Fibroblast of pulmonary artery (primary cell): Measurements from ENCODE around the gene GPR137B.
A peak's percentile ranks its signal among the peaks of the same experiment; 100 is the strongest.

Experiments used
- DNase-seq: peaks from one replicate; pipeline ENCODE4 v3.0.0-alpha.2; 2010; ENCODE audit warnings: low read depth
- H3K4me3 ChIP-seq: replicated peaks from 2 replicates; pipeline ENCODE4 v1.5.1; 2011; ENCODE audit warnings: low read depth, mild to moderate bottlenecking, control low read depth, low read length, moderate library complexity
- CTCF ChIP-seq: IDR thresholded peaks from 2 replicates; pipeline ENCODE4 v1.5.1; 2011; ENCODE audit warnings: mild to moderate bottlenecking, control low read depth, low read length, inconsistent platforms; ENCODE audit errors: missing control alignments

The GPR137B gene

GRCh38 chr1:236204656-236205055, 62.3 kb downstream of the GPR137B start:
- TF ChIP-seq CTCF, result no peak
- H3K4me3 ChIP-seq, result no peak overlapping the region
- no peak for DNase-seq

- no peak for DNase-seq
- no peak overlapping the region for H3K4me3 ChIP-seq
- no peak for TF ChIP-seq CTCF
These were observed 64.2 kb downstream of the GPR137B start for GRCh38 chr1:236206548-236206947.

- H3K4me3 ChIP-seq, result no peak overlapping the region
- TF ChIP-seq CTCF, result no peak
- DNase-seq, result peak; percentile 3
These were observed 64.8 kb downstream of the GPR137B start for GRCh38 chr1:236207121-236207520.

- TF ChIP-seq CTCF, result no peak
- no peak overlapping the region for H3K4me3 ChIP-seq
- no peak for DNase-seq
These were observed 65.2 kb downstream of the GPR137B start for GRCh38 chr1:236207569-236207968.

- no peak for DNase-seq
- H3K4me3 ChIP-seq, result no peak overlapping the region
- TF ChIP-seq CTCF, result no peak
These were observed 66.8 kb downstream of the GPR137B start for GRCh38 chr1:236209185-236209584.

GRCh38 chr1:236209713-236210112, 67.4 kb downstream of the GPR137B start:
- H3K4me3 ChIP-seq, result no peak overlapping the region
- no peak for DNase-seq
- TF ChIP-seq CTCF, result no peak

- DNase-seq, result no peak
- no peak overlapping the region for H3K4me3 ChIP-seq
- TF ChIP-seq CTCF, result no peak
These were observed 69.5 kb downstream of the GPR137B start for GRCh38 chr1:236211815-236212214.
